H1 (cell line): Measurements from ENCODE around the gene WDR64. TPM values are rescaled to one million over a fixed set of nuclear protein-coding genes. Genes with fewer than 3 reads are reported as not detected.

Experiments used
- CTCF ChIA-PET: fragments of 300-600 bp; sonication (Branson Sonifier 250); formaldehyde crosslinking; loops from one replicate; lab custom pipeline; 2021; ENCODE audit not compliant: partially characterized antibody; lab: Charles Lee
- POLR2A ChIA-PET: fragments of 300-600 bp; sonication (Branson Sonifier 250); formaldehyde crosslinking; loops from one replicate; lab custom pipeline; 2021; ENCODE audit warnings: inconsistent platforms; ENCODE audit not compliant: partially characterized antibody; lab: Charles Lee
- DNase-seq, 2 experiments: peaks; one replicate each; pipeline versions ENCODE4 v3.0.0 to v3.0.0-alpha.2; 2010 to 2022; ENCODE audit warnings: low spot score in 2 of 2, low read depth in 1 of 2, mixed read lengths in 1 of 2
- FAIRE-seq: peaks from 2 replicates; lab custom pipeline; 2011; peaks lifted over from hg19 to GRCh38; lab: Jason Lieb, UNC
- H2AFZ ChIP-seq: 2 replicates; pipeline ENCODE4 v1.8.1; 2012; ENCODE audit warnings: low read length, inconsistent platforms
- H2AK5ac ChIP-seq: 2 replicates; pipeline ENCODE4 v1.6.1; 2013; ENCODE audit warnings: low read depth, low read length
- H2BK120ac ChIP-seq: replicated peaks from 2 replicates; pipeline ENCODE3; 2013; ENCODE audit warnings: low read depth, low read length, inconsistent platforms
- H2BK12ac ChIP-seq: 2 replicates; pipeline ENCODE4 v1.6.1; 2013; ENCODE audit warnings: low read depth, low read length
- H2BK15ac ChIP-seq: 2 replicates; pipeline ENCODE4 v1.6.1; 2013; ENCODE audit warnings: low read length
- H2BK20ac ChIP-seq: 2 replicates; pipeline ENCODE4 v1.6.1; 2013; ENCODE audit warnings: low read length
- H2BK5ac ChIP-seq: 2 replicates; pipeline ENCODE4 v1.6.1; 2013; ENCODE audit warnings: low read depth, low read length
- H3K14ac ChIP-seq: 2 replicates; pipeline ENCODE4 v1.6.1; 2013; ENCODE audit warnings: inconsistent platforms; ENCODE audit not compliant: insufficient read length
- H3K18ac ChIP-seq: 2 replicates; pipeline ENCODE4 v1.6.1; 2013; ENCODE audit warnings: low read length; ENCODE audit errors: extremely low read depth
- H3K23ac ChIP-seq: 2 replicates; pipeline ENCODE4 v1.6.1; 2013; ENCODE audit warnings: inconsistent platforms; ENCODE audit not compliant: insufficient read length
- H3K23me2 ChIP-seq: 2 replicates; pipeline ENCODE4 v1.6.1; 2013; ENCODE audit warnings: low read depth, low read length
- H3K27ac ChIP-seq: 2 replicates; pipeline ENCODE4 v1.6.1; 2011; ENCODE audit warnings: low read depth, low read length, inconsistent platforms
- H3K27me3 ChIP-seq, 4 experiments: replicated peaks in 1 of 4; 1 replicate in 1 of 4; 2 replicates in 3 of 4; pipeline versions ENCODE4 v1.6.1 to v1.8.1; 2011 to 2013; ENCODE audit warnings: low read length in 3 of 4, mild to moderate bottlenecking in 3 of 4, inconsistent platforms in 2 of 4, mixed read lengths in 2 of 4, moderate library complexity in 1 of 4; ENCODE audit not compliant: control insufficient read depth in 3 of 4, insufficient read depth in 3 of 4; ENCODE audit errors: extremely low read depth in 1 of 4
- H3K36me3 ChIP-seq, 4 experiments: 2 replicates each; pipeline versions ENCODE4 v1.6.1 to v1.8.1; 2011 to 2013; ENCODE audit warnings: mild to moderate bottlenecking in 4 of 4, low read length in 3 of 4, moderate library complexity in 2 of 4, control low read depth in 1 of 4, inconsistent platforms in 1 of 4; ENCODE audit not compliant: insufficient read depth in 4 of 4, control insufficient read depth in 2 of 4
- H3K4ac ChIP-seq: replicated peaks from 2 replicates; pipeline ENCODE3; 2013; ENCODE audit warnings: low read length, low read depth, mixed read lengths, inconsistent platforms; ENCODE audit not compliant: insufficient read length
- H3K4me1 ChIP-seq, 4 experiments: replicated peaks in 1 of 4; 1 replicate in 1 of 4; 2 replicates in 3 of 4; pipeline versions ENCODE4 v1.6.1 to v1.8.1; 2011 to 2013; ENCODE audit warnings: low read length in 3 of 4, inconsistent platforms in 2 of 4, mixed read lengths in 1 of 4; ENCODE audit not compliant: insufficient read depth in 4 of 4, control insufficient read depth in 3 of 4
- H3K4me2 ChIP-seq, 2 experiments: 2 replicates each; pipeline versions ENCODE4 v1.6.1 to v1.8.1; 2011 to 2013; ENCODE audit warnings: low read depth in 2 of 2, low read length in 2 of 2, control low read depth in 1 of 2, inconsistent platforms in 1 of 2, mild to moderate bottlenecking in 1 of 2; ENCODE audit not compliant: insufficient read depth in 1 of 2
- H3K4me3 ChIP-seq, 4 experiments: fragments of 200-600, 300-600 bp in 1 of 4; sonication (generic), shearing (Covaris generic), sonication (Bioruptor Twin) in 1 of 4; 2 replicates each; pipeline versions ENCODE4 v1.5.1 to v1.8.1; 2011 to 2016; ENCODE audit warnings: low read length in 4 of 4, low read depth in 3 of 4, control low read depth in 2 of 4, inconsistent platforms in 2 of 4, mild to moderate bottlenecking in 2 of 4, mixed read lengths in 1 of 4, moderate library complexity in 1 of 4; ENCODE audit not compliant: insufficient read depth in 2 of 4; ENCODE audit errors: extremely low read depth in 1 of 4
- H3K56ac ChIP-seq: replicated peaks from 2 replicates; pipeline ENCODE3; 2013; ENCODE audit warnings: low read depth, mild to moderate bottlenecking, mixed read lengths, low read length, inconsistent platforms; ENCODE audit not compliant: insufficient read length
- H3K79me1 ChIP-seq: 2 replicates; pipeline ENCODE4 v1.6.1; 2013; ENCODE audit warnings: low read depth, low read length, control low read depth
- H3K79me2 ChIP-seq, 2 experiments: 2 replicates each; pipeline versions ENCODE4 v1.6.1 to v1.8.1; 2012 to 2013; ENCODE audit warnings: low read length in 2 of 2, mild to moderate bottlenecking in 2 of 2, inconsistent platforms in 1 of 2; ENCODE audit not compliant: insufficient read depth in 2 of 2, control insufficient read depth in 1 of 2
- H3K9ac ChIP-seq, 4 experiments: replicated peaks in 1 of 4; 1 replicate in 1 of 4; 2 replicates in 3 of 4; pipeline versions ENCODE4 v1.6.1 to v1.8.1; 2011 to 2013; ENCODE audit warnings: low read depth in 3 of 4, low read length in 3 of 4, control low read depth in 2 of 4, mild to moderate bottlenecking in 2 of 4, moderate library complexity in 2 of 4, inconsistent platforms in 1 of 4; ENCODE audit errors: extremely low read depth in 1 of 4
- H3K9me3 ChIP-seq, 2 experiments: 2 replicates each; pipeline versions ENCODE4 v1.6.1 to v1.8.1; 2012 to 2013; ENCODE audit warnings: mild to moderate bottlenecking in 2 of 2, moderate library complexity in 2 of 2, control low read depth in 1 of 2, inconsistent platforms in 1 of 2, low read depth in 1 of 2, low read length in 1 of 2, mixed read lengths in 1 of 2; ENCODE audit not compliant: insufficient read depth in 2 of 2
- H4K20me1 ChIP-seq, 2 experiments: replicated peaks in 1 of 2; 2 replicates each; pipeline versions ENCODE3 to v1.8.1; 2011 to 2013; ENCODE audit warnings: inconsistent platforms in 2 of 2, low read length in 2 of 2, mild to moderate bottlenecking in 1 of 2; ENCODE audit not compliant: insufficient read depth in 2 of 2, control insufficient read depth in 1 of 2
- H4K5ac ChIP-seq: 2 replicates; pipeline ENCODE4 v1.6.1; 2013; ENCODE audit warnings: low read length, low read depth, mixed read lengths, inconsistent platforms; ENCODE audit not compliant: insufficient read length
- H4K8ac ChIP-seq: 2 replicates; pipeline ENCODE4 v1.8.0; 2013; ENCODE audit warnings: mild to moderate bottlenecking, moderate library complexity, low read length, inconsistent platforms; ENCODE audit not compliant: insufficient read depth; ENCODE audit errors: extremely low read depth
- H4K91ac ChIP-seq: replicated peaks from 2 replicates; pipeline ENCODE3; 2013; ENCODE audit warnings: low read length, mixed read lengths, inconsistent platforms; ENCODE audit not compliant: insufficient read length
- BACH1 ChIP-seq: IDR thresholded peaks from 2 replicates; pipeline ENCODE4 v1.6.1; 2012; ENCODE audit warnings: low read length, improper control_type of control experiment
- CEBPB ChIP-seq: IDR thresholded peaks from 2 replicates; pipeline ENCODE4 v1.6.1; 2012; ENCODE audit warnings: low read depth, low read length
- CHD2 ChIP-seq: IDR thresholded peaks from 2 replicates; pipeline ENCODE4 v1.6.1; 2012; ENCODE audit warnings: low read length, improper control_type of control experiment
- GTF2F1 ChIP-seq: IDR thresholded peaks from 2 replicates; pipeline ENCODE4 v1.6.1; 2012; ENCODE audit warnings: low read depth, low read length, improper control_type of control experiment, borderline replicate concordance
- SRF ChIP-seq: IDR thresholded peaks from 2 replicates; pipeline ENCODE4 v1.6.1; 2011; ENCODE audit warnings: mild to moderate bottlenecking, low read depth, low read length, moderate library complexity
- TCF12 ChIP-seq: IDR thresholded peaks from 2 replicates; pipeline ENCODE4 v1.6.1; 2011; ENCODE audit warnings: low read depth, mild to moderate bottlenecking, low read length
- WGBS, 2 experiments: shearing (Covaris generic) in 1 of 2; methylation state at CpG; one replicate each; pipeline versions ENCODE4 v1.1.6 to v1.1.7; 2013 to 2015; ENCODE audit warnings: low lambda C conversion rate in 2 of 2, mixed read lengths in 2 of 2, inconsistent platforms in 1 of 2, low coverage in 1 of 2, missing lambda C conversion rate in 1 of 2; ENCODE audit not compliant: insufficient replicate concordance in 2 of 2, insufficient coverage in 1 of 2, insufficient read length in 1 of 2; ENCODE audit errors: extremely low coverage in 1 of 2, missing lambda C conversion rate in 1 of 2; 5-methylcytosine and 5-hydroxymethylcytosine counted together
- polyA plus RNA-seq, 7 experiments: library from polyadenylated mRNA; depleted of rRNA in 3 of 7; stranded (reverse) in 5 of 7; unstranded in 2 of 7; fragments of >200 nt in 5 of 7; fragments of 200-250 nt in 2 of 7; gene quantifications; 1 replicate in 5 of 7; 2 replicates in 1 of 7; 4 replicates in 1 of 7; pipeline versions ENCODE4 v1.2.1 to v1.2.3, GENCODE V29; 2011 to 2013; ENCODE audit warnings: missing spikeins in 2 of 7, mixed read lengths in 2 of 7
- total RNA-seq: library from RNA; stranded (reverse); fragmentation: NEBNext Ultra II Directional; extraction: Animal tissue kit (Norgen Biotek cat#: 25700); gene quantifications from 2 replicates; pipeline ENCODE4 v1.2.1, GENCODE V29; 2021
- TF ChIP-seq, protein P1 (sequence below): IDR thresholded peaks from 2 replicates; pipeline ENCODE4 v1.6.1; 2011; ENCODE audit warnings: low read length, improper control_type of control experiment

Gene WDR64
- total and polyA plus RNA-seq, 2 of the 8 experiments (the other 6 are each of a cell fraction or from before 2014, with no cell fraction given): 0.02 TPM; not detected in 1

DNA sequence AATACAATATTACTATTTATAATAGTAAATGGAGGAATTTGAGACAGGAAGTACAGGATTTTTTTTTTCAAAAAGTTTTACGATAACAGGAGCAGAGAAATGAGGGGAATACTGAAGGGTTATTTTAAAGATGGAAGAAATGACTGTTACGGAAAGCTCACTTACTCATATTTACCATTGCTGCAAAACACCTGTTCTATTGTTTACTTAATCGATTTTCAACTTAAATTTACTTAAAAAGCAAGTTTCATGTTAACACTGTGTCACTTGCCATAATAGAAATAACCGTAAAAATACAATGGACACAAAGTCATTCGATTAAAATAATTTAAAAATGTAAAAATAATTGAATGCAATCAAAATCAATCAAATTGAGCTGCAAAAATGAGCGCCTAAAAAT lies 192.5 kb downstream of the WDR64 start:
- Histone ChIP-seq H3K36me3 (peaks cover 0 to 4% (median 0%) of the 10 kb centered on the region in 4 experiments; a peak in 1 of 8 replicates), H3K4me2 (no peak overlapping the region), H3K4me3 (no peak overlapping the region), H3K9me3 (no peaks in the 10 kb centered on the region), H2BK120ac (no peak overlapping the region), H3K23ac (no peak overlapping the region), H3K27ac (no peak overlapping the region), H4K91ac (no peak overlapping the region), H3K4me1 (peaks cover 0 to 6% (median under 1%) of the 10 kb centered on the region in 4 experiments; a peak in 2 of 7 replicates), H3K79me2 (peaks cover 5 to 15% of the 10 kb centered on the region in 2 experiments; a peak in 3 of 4 replicates), H2BK20ac (no peak overlapping the region), H4K20me1 (no peaks in the 10 kb centered on the region), H3K4ac (no peak overlapping the region), H3K56ac (no peak overlapping the region), H3K9ac (no peak overlapping the region), H2AK5ac (no peak overlapping the region), H3K79me1 (peaks cover 4% of the 10 kb centered on the region; the same call in 1 of the 2 replicates), H2BK15ac (no peak overlapping the region), H2BK5ac (no peak overlapping the region), H4K8ac (no peak overlapping the region), H3K14ac (no peak overlapping the region), H2BK12ac (no peak overlapping the region), H3K27me3 (no peaks in the 10 kb centered on the region), H3K18ac (no peak overlapping the region), H3K23me2 (peaks cover 5% of the 10 kb centered on the region), H4K5ac (no peak overlapping the region), H2AFZ (no peak overlapping the region)
- CTCF ChIA-PET: interaction anchor here (0.6 to 1.5 kb wide), 8 partner anchors 11 to 255 kb away, joined by 3 to 4 read pairs (median 3); no protein-coding TSS in a partner anchor
- 93% methylated on average over 6 of the region's 6 CpGs; no CpG with 5 or more reads in 1 of the 2 experiments for WGBS, 2 experiments
- FAIRE-seq (no peak), DNase-seq (no peak)
- no peak for TF ChIP-seq SRF
- TF ChIP-seq CEBPB: no peak
- TF ChIP-seq GTF2F1: no peak
- no peak for TF ChIP-seq BACH1
- TF ChIP-seq, protein P1, sequence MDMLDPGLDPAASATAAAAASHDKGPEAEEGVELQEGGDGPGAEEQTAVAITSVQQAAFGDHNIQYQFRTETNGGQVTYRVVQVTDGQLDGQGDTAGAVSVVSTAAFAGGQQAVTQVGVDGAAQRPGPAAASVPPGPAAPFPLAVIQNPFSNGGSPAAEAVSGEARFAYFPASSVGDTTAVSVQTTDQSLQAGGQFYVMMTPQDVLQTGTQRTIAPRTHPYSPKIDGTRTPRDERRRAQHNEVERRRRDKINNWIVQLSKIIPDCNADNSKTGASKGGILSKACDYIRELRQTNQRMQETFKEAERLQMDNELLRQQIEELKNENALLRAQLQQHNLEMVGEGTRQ: no peak
- TF ChIP-seq TCF12: no peak
- no peak for TF ChIP-seq CHD2
- POLR2A ChIA-PET: interaction anchor here (0.6 to 1.1 kb wide), 2 partner anchors 24 to 325 kb away, joined by 3 to 4 read pairs; partner anchors contain the start of gene FH
